HG02870 (cell line): Measurements from ENCODE around the gene RELL2.

Source experiments
- ATAC-seq: cut with Tn5 transposase; IDR thresholded peaks from one replicate; pipeline ENCODE4 v1.9.1; 2021; ENCODE audit warnings: mild to moderate bottlenecking, moderate library complexity; ENCODE audit not compliant: unreplicated experiment

The RELL2 gene

DNA sequence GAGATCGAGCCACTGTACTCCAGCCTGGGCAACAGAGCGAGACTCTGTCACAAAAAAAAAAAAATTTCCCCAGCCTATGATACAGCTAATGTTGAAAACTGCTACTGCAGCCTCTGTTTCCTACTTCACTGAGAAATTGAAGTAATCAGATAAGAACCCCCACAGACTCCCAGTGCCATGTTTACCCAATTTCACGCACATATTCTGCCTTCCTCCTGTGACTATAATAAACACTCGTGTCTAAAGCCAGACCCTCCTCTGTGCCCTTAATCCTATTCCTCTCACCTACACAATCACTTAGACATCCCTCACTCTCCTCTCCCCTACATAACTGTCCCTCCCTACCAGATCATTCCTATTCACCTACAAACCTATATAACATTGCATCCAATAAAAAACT, 38.9 kb downstream of the RELL2 start:
- no peak for ATAC-seq

DNA sequence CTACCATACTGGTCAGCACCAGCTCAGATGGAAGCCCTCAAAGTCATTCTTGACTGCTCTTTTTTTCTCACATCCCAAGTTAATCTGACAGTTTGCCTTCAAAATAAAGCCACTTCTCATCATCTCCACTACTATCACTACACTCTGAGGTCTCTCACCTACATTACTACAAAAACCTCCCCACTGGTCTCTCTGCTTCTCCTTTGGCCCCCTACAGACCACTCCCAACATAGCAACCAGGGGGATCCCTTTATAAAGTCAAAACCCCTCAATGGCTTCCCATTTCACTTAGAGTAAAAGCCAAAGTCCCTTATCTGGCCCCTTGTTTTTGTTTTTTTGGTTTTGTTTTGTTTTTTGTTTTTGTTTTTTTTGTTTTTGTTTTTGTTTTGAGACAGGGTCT, 40.6 kb downstream of the RELL2 start:
- no peak for ATAC-seq

DNA sequence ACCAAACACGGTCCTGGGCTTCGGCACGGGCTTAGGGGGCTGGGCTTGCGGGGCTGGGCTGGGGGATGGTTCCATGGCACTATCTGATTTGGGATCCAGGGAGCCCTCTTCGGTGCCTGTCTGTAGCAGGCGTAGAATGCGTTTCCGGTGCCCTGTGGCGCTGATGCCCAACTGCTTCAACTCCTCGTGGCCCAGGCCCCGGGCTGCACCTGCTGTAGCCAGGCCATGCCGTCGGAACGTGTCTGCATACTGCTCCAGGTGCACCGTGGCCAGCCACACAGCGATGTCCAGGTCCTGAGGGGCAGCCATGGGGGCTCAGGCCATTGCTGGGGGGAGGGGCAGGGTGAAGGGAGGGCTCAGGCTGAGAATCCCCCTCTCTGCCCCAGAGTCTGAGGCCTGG, 43.4 kb downstream of the RELL2 start:
- no peak for ATAC-seq

DNA sequence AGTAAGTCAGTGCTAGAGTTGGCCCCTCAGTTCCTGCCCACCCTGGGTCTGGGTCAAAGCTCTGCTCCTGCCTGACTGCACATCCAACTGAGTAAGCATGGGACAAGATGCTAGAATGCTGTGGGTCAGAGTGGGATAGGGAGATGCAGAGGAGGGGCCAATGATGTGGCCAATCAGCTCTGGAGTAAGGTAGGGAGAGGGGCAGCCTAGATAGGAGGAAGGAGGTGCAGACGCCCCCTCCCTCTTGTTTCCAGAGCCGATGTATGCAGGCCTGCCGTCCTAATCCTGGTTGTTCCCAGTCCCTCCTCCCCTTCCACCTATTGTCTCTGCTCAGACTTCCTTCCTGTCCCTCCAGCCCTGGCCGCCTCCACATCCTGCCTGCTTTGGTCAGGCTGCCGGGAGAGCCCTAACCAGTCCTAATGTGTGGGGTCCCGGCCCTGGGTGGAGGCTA, 44.0 kb downstream of the RELL2 start:
- no peak for ATAC-seq

DNA sequence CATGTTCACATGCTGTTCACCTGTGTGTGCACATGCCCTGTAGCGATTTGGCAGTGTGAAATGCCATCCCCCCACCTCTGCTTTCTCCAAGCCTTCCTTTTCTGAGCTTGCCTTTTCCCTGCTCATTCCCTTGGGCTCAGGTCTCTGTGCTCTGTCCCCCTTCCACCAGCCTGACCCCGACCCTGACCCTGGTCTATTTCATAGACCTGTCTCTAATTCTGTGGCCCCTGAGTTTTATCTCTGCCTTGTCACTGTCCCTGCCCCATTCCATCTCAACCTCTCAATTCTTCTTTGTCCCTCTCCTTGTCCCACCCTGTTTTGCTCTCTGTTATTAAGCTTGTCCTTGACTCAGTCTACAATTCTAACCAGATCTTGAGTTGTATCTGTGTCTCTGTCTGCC, 44.5 kb downstream of the RELL2 start:
- no peak for ATAC-seq

DNA sequence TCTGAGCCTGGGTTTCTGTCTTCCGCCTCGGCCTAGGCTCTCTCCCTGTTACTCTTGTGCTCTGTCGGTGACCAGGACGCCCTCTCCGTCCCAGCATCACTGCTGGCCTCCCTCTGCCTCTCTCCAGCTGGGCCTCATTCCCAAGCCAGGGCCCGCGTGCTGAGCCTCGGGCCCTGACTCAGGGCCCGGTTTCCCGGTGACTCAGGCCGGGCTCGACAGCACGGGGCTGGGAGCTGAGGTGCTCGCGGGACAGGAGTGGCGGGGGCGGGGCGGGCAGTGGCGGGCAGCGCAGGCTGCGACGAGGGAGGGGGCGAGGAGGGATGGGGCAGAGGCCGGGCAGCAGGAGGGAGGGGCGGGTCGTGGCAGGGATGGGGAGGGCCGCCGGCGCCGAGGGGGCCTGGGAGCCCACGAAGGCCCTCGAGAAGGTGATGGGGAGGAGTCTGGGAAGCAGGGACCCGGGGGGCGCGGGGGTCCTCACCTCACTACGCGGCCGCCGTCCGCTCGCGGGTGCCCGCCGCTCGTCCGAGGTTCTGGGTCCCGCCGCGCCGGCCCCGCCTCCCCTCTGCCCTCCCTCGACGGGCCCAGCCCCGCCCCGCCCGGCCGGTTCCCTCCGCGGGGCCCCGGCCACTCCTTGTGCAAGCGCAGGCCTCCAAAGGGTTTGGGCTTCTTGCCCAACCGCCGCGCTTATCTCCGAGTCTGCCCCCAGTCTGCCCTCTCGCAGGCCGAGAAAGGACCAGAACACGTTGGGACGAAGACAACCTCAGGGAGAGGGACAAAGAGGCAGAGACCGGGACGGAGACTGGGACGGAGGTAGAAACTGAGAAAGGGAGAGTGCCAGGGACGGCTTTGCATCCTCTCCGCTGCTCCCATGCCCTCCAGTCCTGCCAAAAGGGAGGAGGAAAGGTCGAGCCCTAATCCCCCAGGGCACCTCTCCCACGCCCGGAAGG, 45.2 kb downstream of the RELL2 start, which contains the start of gene ARAP3:
Gene ARAP3 (minus strand): TSS at position 536 of the 947 bp plus-strand sequence. CDS start 1,744 bp downstream, outside the sequence.
- ATAC-seq: no peak

DNA sequence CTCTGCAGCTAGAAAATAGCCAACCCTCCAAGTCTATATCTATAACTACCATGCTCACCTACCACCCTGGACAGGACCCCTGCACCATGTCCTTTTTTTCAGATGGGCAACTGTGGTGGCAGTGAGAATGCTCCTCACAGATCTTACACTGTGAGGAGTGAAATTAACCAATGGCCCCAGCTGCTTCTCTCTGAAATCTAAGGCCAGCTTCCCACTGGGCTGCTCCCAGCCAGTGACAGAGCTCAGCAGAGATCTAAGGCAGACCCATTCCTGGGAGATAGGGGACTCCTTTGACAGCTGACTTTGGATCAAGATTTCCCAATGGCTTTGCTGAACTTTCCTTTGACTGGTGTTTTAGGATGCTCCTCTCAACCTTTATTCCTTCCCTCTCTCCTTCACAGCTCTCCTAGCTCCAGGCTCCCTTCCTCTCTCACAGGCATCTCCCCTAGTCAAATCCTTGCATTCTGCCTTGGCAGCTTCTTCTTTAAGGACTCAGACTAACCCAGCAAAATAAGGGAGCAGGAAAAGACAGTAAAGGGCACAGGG, 46.9 kb downstream of the RELL2 start:
- no peak for ATAC-seq

DNA sequence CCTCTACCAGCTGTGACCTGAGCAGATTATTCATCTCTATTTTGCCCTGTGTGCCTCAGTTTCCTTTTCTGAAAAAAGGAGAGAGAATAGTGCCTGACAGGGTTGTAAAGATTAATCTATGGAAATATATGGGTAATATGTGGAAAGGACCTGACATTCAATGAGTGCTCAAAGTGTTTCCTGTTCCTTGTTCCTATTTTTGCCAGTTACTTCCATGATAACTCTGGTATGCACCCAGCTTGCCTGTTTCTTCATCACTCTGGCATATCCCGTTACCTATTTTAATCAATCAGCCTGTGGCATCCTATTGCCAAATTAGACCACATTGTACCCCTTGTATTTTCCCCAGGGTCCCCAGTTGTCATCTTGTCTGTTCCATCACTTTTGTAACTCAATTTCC, 48.8 kb downstream of the RELL2 start:
- no peak for ATAC-seq

DNA sequence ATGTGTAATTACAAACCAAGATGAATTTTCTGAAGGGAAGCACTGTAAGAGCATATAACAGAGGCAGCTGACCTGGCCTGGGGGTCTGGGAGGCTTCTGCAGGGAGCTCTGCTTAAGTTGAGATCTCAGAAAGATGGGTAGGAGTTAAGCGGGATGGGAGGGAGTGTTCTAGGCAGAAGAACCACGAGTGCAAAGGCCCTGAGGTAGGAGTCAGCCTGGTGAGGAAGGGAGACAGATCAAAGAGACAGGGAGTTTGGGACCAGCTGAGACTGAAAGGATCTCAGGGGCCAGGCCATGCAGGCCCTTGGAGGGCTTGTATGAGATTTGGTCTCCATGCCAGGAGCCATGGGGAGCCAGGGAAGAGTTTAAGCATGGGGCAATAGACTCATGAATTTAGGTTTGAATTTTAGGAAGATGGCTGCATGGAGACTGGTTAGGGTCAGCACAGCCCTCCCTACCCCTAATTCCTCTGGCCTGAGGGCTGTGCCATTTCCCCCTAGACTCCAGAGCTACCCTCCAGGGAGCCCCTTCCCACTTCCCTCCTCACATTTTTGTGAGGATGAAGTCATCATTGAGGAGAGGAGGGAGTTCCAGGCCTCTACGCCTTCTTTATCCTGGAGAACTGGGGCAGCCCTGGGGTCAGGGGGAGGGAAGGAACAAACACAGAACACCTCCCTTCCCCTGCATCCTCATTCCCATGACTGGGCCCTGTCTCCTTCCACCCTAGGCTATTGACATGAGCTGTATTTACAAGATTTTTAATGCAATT, 50.0 kb downstream of the RELL2 start:
- ATAC-seq: no peak
